G401 (cell line): Measurements from ENCODE around the gene SLC13A4. TPM values are rescaled to one million over a fixed set of nuclear protein-coding genes. Genes with fewer than 3 reads are reported as not detected.
"Not testable (repeated sequence)": the region's sequence is repeated elsewhere in the genome, so short reads cannot be mapped to it uniquely, and the experiment has no call there.

ENCODE experiments used
- DNase-seq: peaks from one replicate; pipeline ENCODE4 v3.0.0-alpha.2; 2015; ENCODE audit warnings: low spot score
- in situ Hi-C: cut with HindIII; loops from 2 replicates; pipeline ENCODE4 v1.10.0; 2016; ENCODE audit warnings: low sequenced_read_pairs, mixed read lengths
- total RNA-seq: library from RNA; depleted of rRNA; stranded (reverse); fragments of >200 nt; shearing (Covaris generic); gene quantifications from 2 replicates; pipeline ENCODE4 v1.2.3, GENCODE V29; 2014

SLC13A4 gene
- total RNA-seq, 1 experiment from 2014 or later = 0.31 TPM

GRCh38 chr7:135708041-135708440, 19.9 kb downstream of the SLC13A4 start:
- DNase-seq = no peak
- in situ Hi-C loops = no loop called here

- in situ Hi-C loops = no loop called here
Measured at GRCh38 chr7:135707570-135707966, 20.4 kb downstream of the SLC13A4 start.

GRCh38 chr7:135706858-135707569, 21.0 kb downstream of the SLC13A4 start:
- DNase-seq = no peak
- in situ Hi-C loops = no loop called here

More at GRCh38 chr7:135707570-135707966, 20.4 kb downstream of the SLC13A4 start:
- no peak for DNase-seq

GRCh38 chr7:135706038-135706742, 21.8 kb downstream of the SLC13A4 start:
- in situ Hi-C loops = no loop called here
- no peak for DNase-seq

- no peak for DNase-seq
- in situ Hi-C loops = no loop called here
Measured at GRCh38 chr7:135704698-135705097, 23.3 kb downstream of the SLC13A4 start.

- DNase-seq = no peak
- in situ Hi-C loops = no loop called here
Measured at GRCh38 chr7:135704074-135704473, 23.9 kb downstream of the SLC13A4 start.

GRCh38 chr7:135697276-135698049, 30.5 kb downstream of the SLC13A4 start:
- no peak for DNase-seq
- in situ Hi-C loops = no loop called here

GRCh38 chr7:135693558-135693957, 34.4 kb downstream of the SLC13A4 start:
- in situ Hi-C loops = no loop called here
- DNase-seq = no peak

- DNase-seq, in situ Hi-C loops: not testable (repeated sequence)
Measured at GRCh38 chr7:135692606-135693005, 35.4 kb downstream of the SLC13A4 start.

GRCh38 chr7:135692055-135692454, 35.9 kb downstream of the SLC13A4 start:
- in situ Hi-C loops = no loop called here
- no peak for DNase-seq

GRCh38 chr7:135690566-135690965, 37.4 kb downstream of the SLC13A4 start:
- in situ Hi-C loops = no loop called here

GRCh38 chr7:135687466-135687865, 40.5 kb downstream of the SLC13A4 start:
- no peak for DNase-seq
- in situ Hi-C loops = no loop called here

More at GRCh38 chr7:135690566-135690965, 37.4 kb downstream of the SLC13A4 start:
- no peak for DNase-seq

GRCh38 chr7:135685306-135686084, 42.5 kb downstream of the SLC13A4 start:
- in situ Hi-C loops = no loop called here
- no peak for DNase-seq

GRCh38 chr7:135684699-135685098, 43.3 kb downstream of the SLC13A4 start:
- in situ Hi-C loops = no loop called here

GRCh38 chr7:135684136-135684535, 43.9 kb downstream of the SLC13A4 start:
- in situ Hi-C loops = no loop called here
- no peak for DNase-seq

More at GRCh38 chr7:135684699-135685098, 43.3 kb downstream of the SLC13A4 start:
- no peak for DNase-seq

GRCh38 chr7:135683609-135684008, 44.4 kb downstream of the SLC13A4 start:
- DNase-seq = no peak
- in situ Hi-C loops = no loop called here

- in situ Hi-C loops = no loop called here
- peak; percentile 23 for DNase-seq
Measured at GRCh38 chr7:135682191-135682590, 45.8 kb downstream of the SLC13A4 start.

GRCh38 chr7:135681762-135682161, 46.2 kb downstream of the SLC13A4 start:
- in situ Hi-C loops = no loop called here

More at GRCh38 chr7:135681762-135682161, 46.2 kb downstream of the SLC13A4 start:
- DNase-seq = no peak
